Measurements from ENCODE around the gene FBXO38. TPM values are rescaled to one million over a fixed set of nuclear protein-coding genes. Genes with fewer than 3 reads are reported as not detected.
A peak's percentile ranks its signal among the peaks of the same experiment; 100 is the strongest.

FBXO38 gene
- total RNA-seq, 2 experiments from 2014 or later = 37.6 to 49.5 TPM

DNA sequence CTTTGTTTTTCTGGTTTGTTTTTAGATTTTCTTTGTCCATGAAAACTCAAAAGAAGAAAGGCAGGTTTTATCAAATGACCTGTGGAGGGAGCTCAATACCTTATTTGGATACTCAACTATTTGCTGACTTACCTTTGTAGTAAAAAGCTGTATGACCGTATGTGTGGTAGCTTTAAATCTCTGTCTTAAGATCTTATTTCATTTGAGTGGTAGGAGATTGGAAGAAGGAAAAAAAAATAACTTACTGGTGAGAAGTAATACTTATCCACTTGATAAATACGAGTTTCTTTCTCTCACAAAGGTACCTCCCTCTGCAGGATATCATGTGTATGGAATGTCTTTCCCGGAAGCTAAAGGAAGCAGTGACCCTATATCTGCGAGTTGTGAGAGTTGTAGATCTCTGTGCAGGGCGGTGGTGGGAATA is 15.0 kb downstream of the FBXO38 start:
- H3K9me3 ChIP-seq (ENCODE audit: low read length) = no peaks in the 10 kb centered on the region
- POLR2A ChIA-PET = interaction anchor here (0.7 to 1.5 kb wide), 5 partner anchors 10 to 1333 kb away, joined by 3 to 4 read pairs (median 4); partner anchors contain the start of gene FBXO38
- no peaks in the 10 kb centered on the region; the same call in none of the 2 replicates for H3K79me2 ChIP-seq (ENCODE audit: insufficient read depth, low read depth, low read length)
- no peak overlapping the region for H3K27ac ChIP-seq (ENCODE audit: low read depth, low read length, poor library complexity, severe bottlenecking)
- H3K4me1 ChIP-seq (ENCODE audit: insufficient read depth, low read length, poor library complexity, severe bottlenecking) = peaks cover 17% of the 10 kb centered on the region
- CTCF ChIA-PET (ENCODE audit: unreplicated experiment) = no interaction called here
- H3K4me3 ChIP-seq (ENCODE audit: low read depth, low read length, poor library complexity, severe bottlenecking) = no peak overlapping the region
- DNase-seq (ENCODE audit: low spot score) = no peak
- H4K20me1 ChIP-seq (ENCODE audit: insufficient read depth, low read length) = peaks cover 11% of the 10 kb centered on the region
- H3K36me3 ChIP-seq (ENCODE audit: insufficient read depth, low read length) = peaks cover 98% of the 10 kb centered on the region
- TF ChIP-seq CTCF (conservative IDR thresholded peaks at IDR 0.05; ENCODE audit: low read length) (peak; percentile 38), EZH2phosphoT487 (IDR thresholded peaks at IDR 0.05; ENCODE audit: borderline replicate concordance, low read depth, low read length) (no peak)
- no peak overlapping the region for H2AFZ ChIP-seq (ENCODE audit: low read length)
- H3K9me2 ChIP-seq (ENCODE audit: insufficient read depth, low read length) = no peaks in the 10 kb centered on the region
- no TSS peak for BruUV-seq (replicated peaks)
- H3K4me2 ChIP-seq (ENCODE audit: low read length) = no peak overlapping the region
- intact Hi-C loops (cut with micrococcal nuclease; ENCODE audit: unreplicated experiment) = no loop called here

- H2AFZ ChIP-seq (ENCODE audit: low read length) = no peak overlapping the region
- H3K4me2 ChIP-seq (ENCODE audit: low read length) = no peak overlapping the region
- H3K9me2 ChIP-seq (ENCODE audit: insufficient read depth, low read length) = no peaks in the 10 kb centered on the region
- no peaks in the 10 kb centered on the region for H3K9me3 ChIP-seq (ENCODE audit: low read length)
- intact Hi-C loops (cut with micrococcal nuclease; ENCODE audit: unreplicated experiment) = no loop called here
- TF ChIP-seq EZH2phosphoT487 (IDR thresholded peaks at IDR 0.05; ENCODE audit: borderline replicate concordance, low read depth, low read length) = no peak
- TF ChIP-seq CTCF (conservative IDR thresholded peaks at IDR 0.05; ENCODE audit: low read length) = no peak
- H3K27ac ChIP-seq (ENCODE audit: low read depth, low read length, poor library complexity, severe bottlenecking) = no peak overlapping the region
- no peaks in the 10 kb centered on the region; the same call in 1 of the 2 replicates for H3K79me2 ChIP-seq (ENCODE audit: insufficient read depth, low read depth, low read length)
- no TSS peak for BruUV-seq (replicated peaks)
- H3K4me1 ChIP-seq (ENCODE audit: insufficient read depth, low read length, poor library complexity, severe bottlenecking) = peaks cover 22% of the 10 kb centered on the region
- H3K36me3 ChIP-seq (ENCODE audit: insufficient read depth, low read length) = peaks cover 97% of the 10 kb centered on the region
- ChIA-PET CTCF (ENCODE audit: unreplicated experiment) (no interaction called here), POLR2A (interaction anchor here (0.9 to 2.0 kb wide), 4 partner anchors 9 to 18 kb away, joined by 3 to 7 read pairs (median 6); no protein-coding TSS in a partner anchor)
- no peak for DNase-seq (ENCODE audit: low spot score)
- no peak overlapping the region for H3K4me3 ChIP-seq (ENCODE audit: low read depth, low read length, poor library complexity, severe bottlenecking)
- H4K20me1 ChIP-seq (ENCODE audit: insufficient read depth, low read length) = peaks cover 5% of the 10 kb centered on the region; the same call in 1 of the 2 replicates
These were observed 17.8 kb downstream of the FBXO38 start for GRCh38 chr5:148401604-148402003.

DNA sequence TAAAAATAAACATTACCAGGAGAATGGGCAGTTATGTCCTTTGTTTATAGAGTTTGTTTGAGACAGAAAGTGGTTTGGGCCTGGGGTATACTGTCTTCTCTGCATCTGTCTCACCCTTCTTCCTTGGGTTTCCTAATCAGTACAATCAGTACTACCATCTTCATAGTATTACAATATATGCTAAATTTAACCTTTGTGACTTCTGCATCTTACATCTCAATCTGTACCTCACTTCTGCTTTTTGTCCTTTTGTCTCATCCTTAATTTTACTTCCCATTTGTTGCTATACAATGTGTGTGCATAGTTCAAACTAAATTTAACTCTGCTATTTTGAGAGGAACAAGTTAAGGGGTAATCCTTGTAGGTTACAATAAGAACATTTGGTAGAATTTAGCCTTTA is 19.6 kb downstream of the FBXO38 start:
- Histone ChIP-seq H4K20me1 (ENCODE audit: insufficient read depth, low read length) (no peaks in the 10 kb centered on the region), H3K4me2 (ENCODE audit: low read length) (peak overlapping the region; percentile 41), H3K79me2 (ENCODE audit: insufficient read depth, low read depth, low read length) (no peaks in the 10 kb centered on the region), H3K9me3 (ENCODE audit: low read length) (no peaks in the 10 kb centered on the region), H3K36me3 (ENCODE audit: insufficient read depth, low read length) (peaks cover 99% of the 10 kb centered on the region), H2AFZ (ENCODE audit: low read length) (no peak overlapping the region), H3K9me2 (ENCODE audit: insufficient read depth, low read length) (no peaks in the 10 kb centered on the region), H3K4me1 (ENCODE audit: insufficient read depth, low read length, poor library complexity, severe bottlenecking) (peaks cover 22% of the 10 kb centered on the region), H3K27ac (ENCODE audit: low read depth, low read length, poor library complexity, severe bottlenecking) (peak overlapping the region; percentile 43), H3K4me3 (ENCODE audit: low read depth, low read length, poor library complexity, severe bottlenecking) (peak overlapping the region; percentile 8)
- DNase-seq (ENCODE audit: low spot score) = peak; percentile 33
- ChIA-PET POLR2A (interaction anchor here (0.6 to 1.5 kb wide), 3 partner anchors 9 to 501 kb away, joined by 3 read pairs; no protein-coding TSS in a partner anchor), CTCF (ENCODE audit: unreplicated experiment) (no interaction called here)
- no peak for TF ChIP-seq CTCF (conservative IDR thresholded peaks at IDR 0.05; ENCODE audit: low read length)
- no peak for TF ChIP-seq EZH2phosphoT487 (IDR thresholded peaks at IDR 0.05; ENCODE audit: borderline replicate concordance, low read depth, low read length)
- intact Hi-C loops (cut with micrococcal nuclease; ENCODE audit: unreplicated experiment) = no loop called here
- no TSS peak for BruUV-seq (replicated peaks)
